ENCODE data around the gene MFSD1. TPM values are rescaled to one million over a fixed set of nuclear protein-coding genes. Genes with fewer than 3 reads are reported as not detected.

Gene MFSD1
- total RNA-seq, 1 donor from 2014 or later: 26.6 TPM

- DNase-seq: no peak
- Mint-ChIP-seq H3K36me3 (ENCODE audit: unreplicated experiment) (no peaks in the 10 kb centered on the region), H3K4me3 (ENCODE audit: unreplicated experiment) (no peak overlapping the region), H3K9me3 (ENCODE audit: unreplicated experiment) (no peaks in the 10 kb centered on the region), H3K4me1 (ENCODE audit: low read depth, unreplicated experiment) (no peaks in the 10 kb centered on the region), H3K27ac (ENCODE audit: unreplicated experiment) (no peak overlapping the region), H3K27me3 (ENCODE audit: unreplicated experiment) (peaks cover 2% of the 10 kb centered on the region)
- TF ChIP-seq CTCF (IDR thresholded peaks at IDR 0.05; ENCODE audit: partially characterized antibody, unreplicated experiment): no peak
Observed at GRCh38 chr3:158835631-158836030, 33.8 kb downstream of the MFSD1 start.

- no peaks in the 10 kb centered on the region for H3K36me3 Mint-ChIP-seq (ENCODE audit: unreplicated experiment)
- no peaks in the 10 kb centered on the region for H3K9me3 Mint-ChIP-seq (ENCODE audit: unreplicated experiment)
- no peak overlapping the region for H3K27ac Mint-ChIP-seq (ENCODE audit: unreplicated experiment)
- no peak for DNase-seq
- H3K27me3 Mint-ChIP-seq (ENCODE audit: unreplicated experiment): peaks cover 2% of the 10 kb centered on the region
- no peak for TF ChIP-seq CTCF (IDR thresholded peaks at IDR 0.05; ENCODE audit: partially characterized antibody, unreplicated experiment)
- H3K4me3 Mint-ChIP-seq (ENCODE audit: unreplicated experiment): no peak overlapping the region
- H3K4me1 Mint-ChIP-seq (ENCODE audit: low read depth, unreplicated experiment): no peaks in the 10 kb centered on the region
Observed at GRCh38 chr3:158836312-158836711, 34.5 kb downstream of the MFSD1 start.

GRCh38 chr3:158837240-158837639, 35.4 kb downstream of the MFSD1 start:
- TF ChIP-seq CTCF (IDR thresholded peaks at IDR 0.05; ENCODE audit: partially characterized antibody, unreplicated experiment): no peak
- DNase-seq: no peak
- Mint-ChIP-seq H3K4me1 (ENCODE audit: low read depth, unreplicated experiment) (no peaks in the 10 kb centered on the region), H3K4me3 (ENCODE audit: unreplicated experiment) (no peak overlapping the region), H3K27me3 (ENCODE audit: unreplicated experiment) (peaks cover 2% of the 10 kb centered on the region), H3K27ac (ENCODE audit: unreplicated experiment) (no peak overlapping the region), H3K9me3 (ENCODE audit: unreplicated experiment) (no peaks in the 10 kb centered on the region), H3K36me3 (ENCODE audit: unreplicated experiment) (no peaks in the 10 kb centered on the region)

- H3K27me3 Mint-ChIP-seq (ENCODE audit: unreplicated experiment): no peaks in the 10 kb centered on the region
- no peak for DNase-seq
- no peak overlapping the region for H3K4me3 Mint-ChIP-seq (ENCODE audit: unreplicated experiment)
- no peak overlapping the region for H3K27ac Mint-ChIP-seq (ENCODE audit: unreplicated experiment)
- no peak for TF ChIP-seq CTCF (IDR thresholded peaks at IDR 0.05; ENCODE audit: partially characterized antibody, unreplicated experiment)
- H3K4me1 Mint-ChIP-seq (ENCODE audit: low read depth, unreplicated experiment): peaks cover 5% of the 10 kb centered on the region
- H3K9me3 Mint-ChIP-seq (ENCODE audit: unreplicated experiment): no peaks in the 10 kb centered on the region
- no peaks in the 10 kb centered on the region for H3K36me3 Mint-ChIP-seq (ENCODE audit: unreplicated experiment)
Observed at GRCh38 chr3:158839966-158840365, 38.1 kb downstream of the MFSD1 start.

GRCh38 chr3:158841387-158841786, 39.5 kb downstream of the MFSD1 start:
- Mint-ChIP-seq H3K36me3 (ENCODE audit: unreplicated experiment) (no peaks in the 10 kb centered on the region), H3K4me3 (ENCODE audit: unreplicated experiment) (no peak overlapping the region), H3K4me1 (ENCODE audit: low read depth, unreplicated experiment) (peaks cover 5% of the 10 kb centered on the region), H3K27ac (ENCODE audit: unreplicated experiment) (no peak overlapping the region), H3K27me3 (ENCODE audit: unreplicated experiment) (peaks cover 1% of the 10 kb centered on the region), H3K9me3 (ENCODE audit: unreplicated experiment) (no peaks in the 10 kb centered on the region)
- DNase-seq: no peak
- no peak for TF ChIP-seq CTCF (IDR thresholded peaks at IDR 0.05; ENCODE audit: partially characterized antibody, unreplicated experiment)
